ENCODE results near the gene SLC25A28. TPM values are rescaled to one million over a fixed set of nuclear protein-coding genes. Genes with fewer than 3 reads are reported as not detected.

The SLC25A28 gene
- total RNA-seq, 1 donor from 2014 or later: 40.2 TPM

GRCh38 chr10:99573790-99574189, 46.4 kb downstream of the SLC25A28 start:
- no peak for DNase-seq (ENCODE audit: low read depth, low spot score)
- Mint-ChIP-seq H3K9me3 (no peaks in the 10 kb centered on the region), H3K27me3 (ENCODE audit: low read depth) (peaks cover 27% of the 10 kb centered on the region), H3K36me3 (ENCODE audit: low read depth) (no peaks in the 10 kb centered on the region), H3K4me1 (no peaks in the 10 kb centered on the region), H3K4me3 (no peak overlapping the region), H3K27ac (ENCODE audit: unreplicated experiment) (no peak overlapping the region)
- no peak for TF ChIP-seq CTCF (conservative IDR thresholded peaks at IDR 0.05)

GRCh38 chr10:99571816-99572215, 48.4 kb downstream of the SLC25A28 start:
- H3K4me1 Mint-ChIP-seq: no peaks in the 10 kb centered on the region
- no peak for DNase-seq (ENCODE audit: low read depth, low spot score)
- H3K27me3 Mint-ChIP-seq (ENCODE audit: low read depth): peaks cover 29% of the 10 kb centered on the region
- no peak overlapping the region for H3K27ac Mint-ChIP-seq (ENCODE audit: unreplicated experiment)
- no peak overlapping the region for H3K4me3 Mint-ChIP-seq
- H3K9me3 Mint-ChIP-seq: no peaks in the 10 kb centered on the region
- no peaks in the 10 kb centered on the region for H3K36me3 Mint-ChIP-seq (ENCODE audit: low read depth)
- TF ChIP-seq CTCF (conservative IDR thresholded peaks at IDR 0.05): no peak

- no peak for TF ChIP-seq CTCF (conservative IDR thresholded peaks at IDR 0.05)
- H3K4me1 Mint-ChIP-seq: no peaks in the 10 kb centered on the region
- H3K27me3 Mint-ChIP-seq (ENCODE audit: low read depth): peaks cover 38% of the 10 kb centered on the region
- H3K9me3 Mint-ChIP-seq: no peaks in the 10 kb centered on the region
- H3K4me3 Mint-ChIP-seq: no peak overlapping the region
- H3K27ac Mint-ChIP-seq (ENCODE audit: unreplicated experiment): no peak overlapping the region
- DNase-seq (ENCODE audit: low read depth, low spot score): no peak
- no peaks in the 10 kb centered on the region for H3K36me3 Mint-ChIP-seq (ENCODE audit: low read depth)
Observed at GRCh38 chr10:99569961-99570360, 50.3 kb downstream of the SLC25A28 start.

GRCh38 chr10:99569253-99569939, 50.8 kb downstream of the SLC25A28 start:
- no peak for TF ChIP-seq CTCF (conservative IDR thresholded peaks at IDR 0.05)
- H3K27me3 Mint-ChIP-seq (ENCODE audit: low read depth): peaks cover 40% of the 10 kb centered on the region
- no peaks in the 10 kb centered on the region for H3K4me1 Mint-ChIP-seq
- no peaks in the 10 kb centered on the region for H3K9me3 Mint-ChIP-seq
- no peak overlapping the region for H3K4me3 Mint-ChIP-seq
- H3K36me3 Mint-ChIP-seq (ENCODE audit: low read depth): no peaks in the 10 kb centered on the region
- no peak for DNase-seq (ENCODE audit: low read depth, low spot score)
- H3K27ac Mint-ChIP-seq (ENCODE audit: unreplicated experiment): no peak overlapping the region

- Mint-ChIP-seq H3K36me3 (ENCODE audit: low read depth) (no peaks in the 10 kb centered on the region), H3K4me1 (no peaks in the 10 kb centered on the region), H3K4me3 (no peak overlapping the region), H3K27me3 (ENCODE audit: low read depth) (peaks cover 72% of the 10 kb centered on the region), H3K27ac (ENCODE audit: unreplicated experiment) (no peak overlapping the region), H3K9me3 (no peaks in the 10 kb centered on the region)
- no peak for TF ChIP-seq CTCF (conservative IDR thresholded peaks at IDR 0.05)
- no peak for DNase-seq (ENCODE audit: low read depth, low spot score)
Observed at GRCh38 chr10:99565166-99565565, 55.1 kb downstream of the SLC25A28 start.
